IMR-90 (cell line): ENCODE measurements around the gene ACSL1.

Source experiments
- BHLHE40 ChIP-seq: fragments of 150-350 bp; IDR thresholded peaks from 2 replicates; pipeline ENCODE4 v1.6.1; 2016; ENCODE audit warnings: mild to moderate bottlenecking, low read depth, low read length
- CEBPB ChIP-seq: IDR thresholded peaks from 2 replicates; pipeline ENCODE4 v1.6.1; 2012; ENCODE audit warnings: low read depth, low read length, improper control_type of control experiment
- CHD1 ChIP-seq: IDR thresholded peaks from 2 replicates; pipeline ENCODE4 v1.6.1; 2012; ENCODE audit warnings: low read depth, low read length, improper control_type of control experiment
- CTCF ChIP-seq: conservative IDR thresholded peaks from 2 replicates; pipeline ENCODE4 v1.5.1; 2012; ENCODE audit warnings: mild to moderate bottlenecking, low read depth, low read length, improper control_type of control experiment
- FOS ChIP-seq: fragments of 150-350 bp; IDR thresholded peaks from 2 replicates; pipeline ENCODE4 v1.6.1; 2016; ENCODE audit warnings: low read depth, low read length
- MAFK ChIP-seq: IDR thresholded peaks from 2 replicates; pipeline ENCODE4 v1.6.1; 2012; ENCODE audit warnings: low read depth, low read length, improper control_type of control experiment
- MXI1 ChIP-seq: IDR thresholded peaks from 2 replicates; pipeline ENCODE4 v1.6.1; 2012; ENCODE audit warnings: low read depth, mild to moderate bottlenecking, low read length, moderate library complexity, borderline replicate concordance
- POLR2A ChIP-seq: IDR thresholded peaks from 2 replicates; pipeline ENCODE4 v1.6.1; 2012; ENCODE audit warnings: mild to moderate bottlenecking, low read depth, low read length
- RAD21 ChIP-seq: IDR thresholded peaks from 2 replicates; pipeline ENCODE4 v1.6.1; 2012; ENCODE audit warnings: low read length, improper control_type of control experiment
- RCOR1 ChIP-seq: IDR thresholded peaks from 2 replicates; pipeline ENCODE4 v1.6.1; 2012; ENCODE audit warnings: mild to moderate bottlenecking, low read length, improper control_type of control experiment; ENCODE audit not compliant: insufficient replicate concordance
- RFX5 ChIP-seq: IDR thresholded peaks from 2 replicates; pipeline ENCODE4 v1.8.0; 2012; ENCODE audit warnings: low read depth, mild to moderate bottlenecking, low read length, moderate library complexity
- SMC3 ChIP-seq: fragments of 150-350 bp; IDR thresholded peaks from 2 replicates; pipeline ENCODE4 v1.6.1; 2016; ENCODE audit warnings: low read depth, mild to moderate bottlenecking, antibody characterized with exemption, low read length, moderate library complexity
- TF ChIP-seq, protein P1 (sequence below): fragments of 150-350 bp; IDR thresholded peaks from 2 replicates; pipeline ENCODE4 v1.6.1; 2017; ENCODE audit warnings: mild to moderate bottlenecking, antibody characterized with exemption, low read length, low read depth
- TF ChIP-seq, protein P2 (sequence below): fragments of 150-350 bp; IDR thresholded peaks from 2 replicates; pipeline ENCODE4 v1.6.1; 2016; ENCODE audit warnings: low read depth, mild to moderate bottlenecking, low read length, moderate library complexity, borderline replicate concordance

- TF ChIP-seq SMC3 (no peak), CTCF (no peak), POLR2A (no peak), RFX5 (no peak), FOS (no peak), BHLHE40 (no peak), RAD21 (no peak), CEBPB (no peak), MAFK (no peak), CHD1 (no peak), MXI1 (no peak), RCOR1 (no peak)
- TF ChIP-seq, protein P1, sequence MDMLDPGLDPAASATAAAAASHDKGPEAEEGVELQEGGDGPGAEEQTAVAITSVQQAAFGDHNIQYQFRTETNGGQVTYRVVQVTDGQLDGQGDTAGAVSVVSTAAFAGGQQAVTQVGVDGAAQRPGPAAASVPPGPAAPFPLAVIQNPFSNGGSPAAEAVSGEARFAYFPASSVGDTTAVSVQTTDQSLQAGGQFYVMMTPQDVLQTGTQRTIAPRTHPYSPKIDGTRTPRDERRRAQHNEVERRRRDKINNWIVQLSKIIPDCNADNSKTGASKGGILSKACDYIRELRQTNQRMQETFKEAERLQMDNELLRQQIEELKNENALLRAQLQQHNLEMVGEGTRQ = no peak
- TF ChIP-seq, protein P2, sequence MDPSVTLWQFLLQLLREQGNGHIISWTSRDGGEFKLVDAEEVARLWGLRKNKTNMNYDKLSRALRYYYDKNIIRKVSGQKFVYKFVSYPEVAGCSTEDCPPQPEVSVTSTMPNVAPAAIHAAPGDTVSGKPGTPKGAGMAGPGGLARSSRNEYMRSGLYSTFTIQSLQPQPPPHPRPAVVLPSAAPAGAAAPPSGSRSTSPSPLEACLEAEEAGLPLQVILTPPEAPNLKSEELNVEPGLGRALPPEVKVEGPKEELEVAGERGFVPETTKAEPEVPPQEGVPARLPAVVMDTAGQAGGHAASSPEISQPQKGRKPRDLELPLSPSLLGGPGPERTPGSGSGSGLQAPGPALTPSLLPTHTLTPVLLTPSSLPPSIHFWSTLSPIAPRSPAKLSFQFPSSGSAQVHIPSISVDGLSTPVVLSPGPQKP = no peak
These were observed 95.8 kb downstream of the ACSL1 start for GRCh38 chr4:184729946-184730345.
